Inflammatory macrophage treated with lipopolysaccharide for 1 hour (primary cell): ENCODE results near the gene SENP5.
A peak's percentile ranks its signal among the peaks of the same experiment; 100 is the strongest.
"Not testable (repeated sequence)": the region's sequence is repeated elsewhere in the genome, so short reads cannot be mapped to it uniquely, and the experiment has no call there.

Experiments
- DNase-seq, 2 donors: peaks; one replicate each; pipeline ENCODE4 v3.0.0-alpha.2; 2020 to 2022

Gene SENP5

GRCh38 chr3:196867507-196868296, at the start of gene SENP5:
SENP5 (plus strand) TSS chr3:196867920; CDS start chr3:196885182, 17,262 bp downstream.
- peak; percentile 91 to 95 for DNase-seq

- no peak for DNase-seq
These were observed 45.8 kb upstream of the SENP5 start for GRCh38 chr3:196821806-196822355.

GRCh38 chr3:196829651-196830050, 38.1 kb upstream of the SENP5 start:
- not testable (repeated sequence) for DNase-seq

GRCh38 chr3:196835086-196835485, 32.6 kb upstream of the SENP5 start:
- DNase-seq: no peak

- DNase-seq: peak; percentile 80 to 95
These were observed 31.1 kb upstream of the SENP5 start for GRCh38 chr3:196836626-196837025.

- DNase-seq: peak; percentile 61 to 85
These were observed 29.8 kb upstream of the SENP5 start for GRCh38 chr3:196837819-196838420.

- not testable (repeated sequence) for DNase-seq
These were observed 28.4 kb upstream of the SENP5 start for GRCh38 chr3:196839351-196839750.

GRCh38 chr3:196842567-196843434, 24.9 kb upstream of the SENP5 start:
- DNase-seq: no peak

GRCh38 chr3:196843435-196844110, 24.1 kb upstream of the SENP5 start:
- no peak for DNase-seq

GRCh38 chr3:196844235-196845219, 23.2 kb upstream of the SENP5 start:
- not testable (repeated sequence) for DNase-seq

GRCh38 chr3:196848375-196848774, 19.3 kb upstream of the SENP5 start:
- not testable (repeated sequence) for DNase-seq

GRCh38 chr3:196849180-196849741, 18.5 kb upstream of the SENP5 start:
- DNase-seq: no peak

GRCh38 chr3:196863000-196863399, 4.7 kb upstream of the SENP5 start:
- not testable (repeated sequence) for DNase-seq

GRCh38 chr3:196867155-196867506, 589 bp upstream of the SENP5 start:
- no peak for DNase-seq

GRCh38 chr3:196868297-196868661, 559 bp downstream of the SENP5 start:
- DNase-seq: peak; percentile 23 to 43

GRCh38 chr3:196872316-196872715, 4.6 kb downstream of the SENP5 start:
- no peak for DNase-seq

GRCh38 chr3:196874511-196875094, 6.9 kb downstream of the SENP5 start:
- DNase-seq: not testable (repeated sequence)

- DNase-seq: no peak
These were observed 7.5 kb downstream of the SENP5 start for GRCh38 chr3:196875258-196875657.

GRCh38 chr3:196883361-196883760, 15.6 kb downstream of the SENP5 start:
- DNase-seq: no peak

GRCh38 chr3:196886144-196886543, 18.4 kb downstream of the SENP5 start:
- DNase-seq: peak; percentile 18 to 68
